Measurements from ENCODE around the gene NFE2L2.

GRCh38 chr2:177211576-177212105, 52.9 kb downstream of the NFE2L2 start:
- no peak for TF ChIP-seq POLR2A (IDR thresholded peaks at IDR 0.05)
- TF ChIP-seq, protein P1, sequence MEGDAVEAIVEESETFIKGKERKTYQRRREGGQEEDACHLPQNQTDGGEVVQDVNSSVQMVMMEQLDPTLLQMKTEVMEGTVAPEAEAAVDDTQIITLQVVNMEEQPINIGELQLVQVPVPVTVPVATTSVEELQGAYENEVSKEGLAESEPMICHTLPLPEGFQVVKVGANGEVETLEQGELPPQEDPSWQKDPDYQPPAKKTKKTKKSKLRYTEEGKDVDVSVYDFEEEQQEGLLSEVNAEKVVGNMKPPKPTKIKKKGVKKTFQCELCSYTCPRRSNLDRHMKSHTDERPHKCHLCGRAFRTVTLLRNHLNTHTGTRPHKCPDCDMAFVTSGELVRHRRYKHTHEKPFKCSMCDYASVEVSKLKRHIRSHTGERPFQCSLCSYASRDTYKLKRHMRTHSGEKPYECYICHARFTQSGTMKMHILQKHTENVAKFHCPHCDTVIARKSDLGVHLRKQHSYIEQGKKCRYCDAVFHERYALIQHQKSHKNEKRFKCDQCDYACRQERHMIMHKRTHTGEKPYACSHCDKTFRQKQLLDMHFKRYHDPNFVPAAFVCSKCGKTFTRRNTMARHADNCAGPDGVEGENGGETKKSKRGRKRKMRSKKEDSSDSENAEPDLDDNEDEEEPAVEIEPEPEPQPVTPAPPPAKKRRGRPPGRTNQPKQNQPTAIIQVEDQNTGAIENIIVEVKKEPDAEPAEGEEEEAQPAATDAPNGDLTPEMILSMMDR (IDR thresholded peaks at IDR 0.05) = no peak
